Panc1 (cell line): ENCODE measurements around the gene EXOC6B.

ENCODE experiments used
- POLR2AphosphoS5 ChIP-seq: IDR thresholded peaks from 2 replicates; pipeline ENCODE4 v1.6.1; 2012; ENCODE audit warnings: mild to moderate bottlenecking, low read depth, low read length, moderate library complexity
- TF ChIP-seq, protein P1 (sequence below): fragments of 450-650 bp; IDR thresholded peaks from 2 replicates; pipeline ENCODE4 v1.5.1; 2017; ENCODE audit warnings: mild to moderate bottlenecking

DNA sequence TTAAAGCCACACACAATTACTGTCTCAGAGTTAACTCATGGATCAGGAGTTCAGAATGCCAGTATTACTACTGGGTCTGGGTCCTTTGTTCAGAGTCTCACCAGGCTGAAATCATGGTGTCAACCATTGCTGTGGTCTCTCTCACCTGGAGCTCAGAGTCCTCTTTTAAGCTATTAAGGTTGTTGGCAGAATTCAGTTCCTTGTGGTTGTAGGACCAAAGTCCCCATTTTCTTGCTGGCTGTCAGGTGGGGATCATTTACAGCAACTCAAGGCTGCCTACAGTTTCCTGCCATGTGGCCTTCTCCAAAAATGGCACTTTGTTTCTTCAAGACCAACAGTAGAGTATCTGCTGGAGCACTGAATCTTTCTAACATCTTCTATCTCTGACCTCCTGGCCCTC is 113.5 kb downstream of the EXOC6B start:
- TF ChIP-seq, protein P1, sequence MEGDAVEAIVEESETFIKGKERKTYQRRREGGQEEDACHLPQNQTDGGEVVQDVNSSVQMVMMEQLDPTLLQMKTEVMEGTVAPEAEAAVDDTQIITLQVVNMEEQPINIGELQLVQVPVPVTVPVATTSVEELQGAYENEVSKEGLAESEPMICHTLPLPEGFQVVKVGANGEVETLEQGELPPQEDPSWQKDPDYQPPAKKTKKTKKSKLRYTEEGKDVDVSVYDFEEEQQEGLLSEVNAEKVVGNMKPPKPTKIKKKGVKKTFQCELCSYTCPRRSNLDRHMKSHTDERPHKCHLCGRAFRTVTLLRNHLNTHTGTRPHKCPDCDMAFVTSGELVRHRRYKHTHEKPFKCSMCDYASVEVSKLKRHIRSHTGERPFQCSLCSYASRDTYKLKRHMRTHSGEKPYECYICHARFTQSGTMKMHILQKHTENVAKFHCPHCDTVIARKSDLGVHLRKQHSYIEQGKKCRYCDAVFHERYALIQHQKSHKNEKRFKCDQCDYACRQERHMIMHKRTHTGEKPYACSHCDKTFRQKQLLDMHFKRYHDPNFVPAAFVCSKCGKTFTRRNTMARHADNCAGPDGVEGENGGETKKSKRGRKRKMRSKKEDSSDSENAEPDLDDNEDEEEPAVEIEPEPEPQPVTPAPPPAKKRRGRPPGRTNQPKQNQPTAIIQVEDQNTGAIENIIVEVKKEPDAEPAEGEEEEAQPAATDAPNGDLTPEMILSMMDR, result no peak
- TF ChIP-seq POLR2AphosphoS5, result no peak
